Natural killer cell (primary cell): ENCODE data around the gene TMEM198. TPM values are rescaled to one million over a fixed set of nuclear protein-coding genes. Genes with fewer than 3 reads are reported as not detected.

Experiments used
- ATAC-seq, 3 donors: fragments of 150-1000 bp in 2 of 3; fragments of 200-7000 bp in 1 of 3; cut with Tn5 transposase; 1 replicate in 1 of 3; 2 replicates in 2 of 3; pipeline ENCODE4 v1.10.0; 2021; ENCODE audit warnings: mild to moderate bottlenecking in 2 of 3, moderate library complexity in 2 of 3
- DNase-seq, 2 donors: peaks; one replicate each; pipeline versions ENCODE4 v3.0.0 to v3.0.0-alpha.2; 2013 to 2021; ENCODE audit warnings: mixed read lengths in 1 of 2
- H3K27ac ChIP-seq: one replicate; pipeline ENCODE4 v1.5.1; 2013; ENCODE audit warnings: mild to moderate bottlenecking, low read length
- H3K27me3 ChIP-seq: one replicate; pipeline ENCODE4 v1.6.1; 2013; ENCODE audit warnings: low read length; ENCODE audit not compliant: control insufficient read depth, insufficient read depth
- H3K36me3 ChIP-seq: one replicate; pipeline ENCODE4 v1.6.1; 2013; ENCODE audit warnings: low read length; ENCODE audit not compliant: control insufficient read depth, insufficient read depth
- H3K4me1 ChIP-seq: one replicate; pipeline ENCODE4 v1.6.1; 2013; ENCODE audit warnings: low read length; ENCODE audit not compliant: control insufficient read depth, insufficient read depth
- H3K4me3 ChIP-seq: one replicate; pipeline ENCODE4 v1.5.1; 2013; ENCODE audit warnings: low read length
- H3K9me3 ChIP-seq: one replicate; pipeline ENCODE4 v1.6.1; 2013; ENCODE audit warnings: low read length; ENCODE audit not compliant: control insufficient read depth, insufficient read depth
- H3K27ac Mint-ChIP-seq, 2 donors: one replicate each; pipeline ENCODE4 v1.8.0; 2022; ENCODE audit warnings: mild to moderate bottlenecking in 2 of 2, mixed read lengths in 2 of 2, moderate library complexity in 1 of 2
- H3K27me3 Mint-ChIP-seq, 2 donors: one replicate each; pipeline ENCODE4 v1.8.0; 2022; ENCODE audit warnings: low read depth in 2 of 2, mixed read lengths in 2 of 2
- H3K36me3 Mint-ChIP-seq: one replicate; pipeline ENCODE4 v1.8.0; 2022; ENCODE audit warnings: mixed read lengths
- H3K4me1 Mint-ChIP-seq, 2 donors: one replicate each; pipeline ENCODE4 v1.8.0; 2022; ENCODE audit warnings: mixed read lengths in 2 of 2
- H3K4me3 Mint-ChIP-seq: one replicate; pipeline ENCODE4 v1.8.0; 2022; ENCODE audit warnings: mild to moderate bottlenecking, moderate library complexity, mixed read lengths
- H3K9me3 Mint-ChIP-seq, 2 donors: one replicate each; pipeline ENCODE4 v1.8.0; 2022; ENCODE audit warnings: mixed read lengths in 2 of 2
- CTCF ChIP-seq: fragments of 200-600 bp; IDR thresholded peaks from one replicate; pipeline ENCODE4 v1.8.0; 2022; ENCODE audit warnings: antibody characterized with exemption
- WGBS: methylation state at CpG from one replicate; pipeline ENCODE4 v1.1.7; 2013; ENCODE audit warnings: missing lambda C conversion rate; ENCODE audit not compliant: insufficient coverage; 5-methylcytosine and 5-hydroxymethylcytosine counted together
- intact Hi-C: fragments of 100-400 bp; cut with micrococcal nuclease; formaldehyde crosslinking; loops from one replicate; pipeline ENCODE4 v1.14.2; 2022
- total RNA-seq, 4 donors: library from RNA; stranded (reverse); fragments of 120-200 nt in 1 of 4; gene quantifications; one replicate each; pipeline versions ENCODE4 v1.2.3 to v1.2.4, GENCODE V29; 2013 to 2022

The TMEM198 gene
- total RNA-seq, 3 donors from 2014 or later (not counting 1 experiment from before 2014, with no cell fraction given): 1.7 to 2.3 (median 1.8) TPM

GRCh38 chr2:219545295-219545942 lies 1.6 kb downstream of the TMEM198 start:
- intact Hi-C loops: no loop called here
- TF ChIP-seq CTCF: no peak
- Histone ChIP-seq H3K27me3 (no peaks in the 10 kb centered on the region), H3K4me3 (no peak overlapping the region), H3K27ac (no peak overlapping the region), H3K9me3 (no peaks in the 10 kb centered on the region), H3K36me3 (no peaks in the 10 kb centered on the region), H3K4me1 (peaks cover 29% of the 10 kb centered on the region)
- peaks cover 30% of the 10 kb centered on the region in 2 donors for H3K4me1 Mint-ChIP-seq
- DNase-seq (no peak), ATAC-seq (no peak)
- 89% methylated on average over 3 of the region's 3 CpGs for WGBS
- peak overlapping the region; percentile 85 for H3K4me3 Mint-ChIP-seq
- no peaks in the 10 kb centered on the region for H3K9me3 Mint-ChIP-seq
- H3K27ac Mint-ChIP-seq: peak overlapping the region in 1 of 2 donors; percentile 84
- no peaks in the 10 kb centered on the region for H3K36me3 Mint-ChIP-seq
- peaks cover 6 to 29% of the 10 kb centered on the region in 2 donors for H3K27me3 Mint-ChIP-seq

DNA sequence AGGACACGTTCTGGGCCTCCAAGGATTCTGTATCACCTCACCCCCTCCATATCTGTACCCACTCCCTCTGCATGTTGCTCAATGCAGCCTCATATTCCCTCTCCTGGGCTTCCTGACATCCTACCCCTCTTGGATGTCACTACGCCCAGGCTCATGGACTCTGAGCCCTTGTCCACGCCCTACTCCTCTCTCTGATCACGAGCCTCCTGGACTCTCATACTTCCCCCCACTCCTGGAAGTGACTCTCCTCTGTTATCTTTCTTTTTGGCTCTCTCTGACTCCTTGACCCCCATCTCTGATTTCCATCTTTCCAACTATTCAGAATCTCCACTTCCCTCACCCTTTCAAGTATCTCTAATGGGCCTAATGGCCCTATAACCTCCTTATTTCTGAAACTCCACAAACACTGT lies 2.1 kb downstream of the TMEM198 start:
- no peaks in the 10 kb centered on the region for H3K36me3 Mint-ChIP-seq
- Histone ChIP-seq H3K36me3 (no peaks in the 10 kb centered on the region), H3K27me3 (peaks cover under 1% of the 10 kb centered on the region), H3K4me3 (no peak overlapping the region), H3K27ac (no peak overlapping the region), H3K9me3 (no peaks in the 10 kb centered on the region), H3K4me1 (peaks cover 27% of the 10 kb centered on the region)
- H3K4me1 Mint-ChIP-seq: peaks cover 30 to 33% of the 10 kb centered on the region in 2 donors
- no peak for TF ChIP-seq CTCF
- H3K27me3 Mint-ChIP-seq: peaks cover 6 to 31% of the 10 kb centered on the region in 2 donors
- no peaks in the 10 kb centered on the region for H3K9me3 Mint-ChIP-seq
- H3K27ac Mint-ChIP-seq: no peak overlapping the region
- 70% methylated on average over 4 of the region's 4 CpGs for WGBS
- H3K4me3 Mint-ChIP-seq: peak overlapping the region; percentile 14
- intact Hi-C loops: no loop called here
- DNase-seq: no peak
- no peak for ATAC-seq

GRCh38 chr2:219547621-219548020 lies 3.8 kb downstream of the TMEM198 start:
- Histone ChIP-seq H3K27ac (no peak overlapping the region), H3K36me3 (no peaks in the 10 kb centered on the region), H3K4me3 (no peak overlapping the region), H3K9me3 (no peaks in the 10 kb centered on the region), H3K27me3 (peaks cover 13% of the 10 kb centered on the region), H3K4me1 (peaks cover 22% of the 10 kb centered on the region)
- Mint-ChIP-seq H3K4me1 (peaks cover 20 to 32% of the 10 kb centered on the region in 2 donors), H3K36me3 (no peaks in the 10 kb centered on the region), H3K27me3 (peaks cover 6 to 37% of the 10 kb centered on the region in 2 donors), H3K9me3 (no peaks in the 10 kb centered on the region), H3K27ac (no peak overlapping the region), H3K4me3 (no peak overlapping the region)
- WGBS: 96% methylated on average over 26 of the region's 26 CpGs
- no peak for TF ChIP-seq CTCF
- no peak for ATAC-seq
- intact Hi-C loops: no loop called here
- DNase-seq: no peak

DNA sequence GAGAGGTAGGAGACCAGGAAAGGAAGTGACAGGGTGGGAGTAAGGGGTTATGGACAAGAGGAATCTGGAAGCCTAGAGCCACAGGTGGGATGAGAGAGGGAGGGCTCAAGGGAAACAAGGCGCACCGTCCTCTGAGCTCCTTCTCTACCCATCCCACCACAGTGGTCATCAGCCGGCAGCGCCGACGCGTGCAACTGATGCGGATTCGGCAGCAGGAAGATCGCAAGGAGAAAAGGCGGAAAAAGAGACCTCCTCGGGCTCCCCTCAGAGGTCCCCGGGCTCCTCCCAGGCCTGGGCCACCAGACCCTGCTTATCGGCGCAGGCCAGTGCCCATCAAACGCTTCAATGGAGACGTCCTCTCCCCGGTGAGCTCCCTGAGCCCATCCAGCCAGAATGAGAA lies 5.2 kb downstream of the TMEM198 start:
- Histone ChIP-seq H3K36me3 (no peaks in the 10 kb centered on the region), H3K27ac (no peak overlapping the region), H3K4me1 (peaks cover 27% of the 10 kb centered on the region), H3K4me3 (no peak overlapping the region), H3K9me3 (no peaks in the 10 kb centered on the region), H3K27me3 (peaks cover 24% of the 10 kb centered on the region)
- Mint-ChIP-seq H3K4me3 (no peak overlapping the region), H3K36me3 (no peaks in the 10 kb centered on the region), H3K27me3 (peaks cover 10 to 42% of the 10 kb centered on the region in 2 donors), H3K9me3 (no peaks in the 10 kb centered on the region), H3K4me1 (peaks cover 16 to 28% of the 10 kb centered on the region in 2 donors), H3K27ac (no peak overlapping the region)
- DNase-seq (no peak), ATAC-seq (no peak)
- 93% methylated on average over 18 of the region's 18 CpGs for WGBS
- no peak for TF ChIP-seq CTCF
- intact Hi-C loops: no loop called here
